DOHH2 (cell line): ENCODE results near the gene SAC3D1.

ENCODE experiments used
- CTCF ChIP-seq: fragments of 200-600 bp; sonication (generic); IDR thresholded peaks from one replicate; pipeline ENCODE4 v1.5.1; 2014; ENCODE audit warnings: antibody characterized with exemption, mild to moderate bottlenecking, low read depth, low read length; ENCODE audit not compliant: poor library complexity, severe bottlenecking
- EZH2phosphoT487 ChIP-seq: fragments of 200-600 bp; sonication (generic); IDR thresholded peaks from 2 replicates; pipeline ENCODE4 v1.6.1; 2017; ENCODE audit warnings: borderline replicate concordance, mild to moderate bottlenecking, antibody characterized with exemption, low read length, moderate library complexity, mixed read lengths

- no peak for TF ChIP-seq CTCF
- TF ChIP-seq EZH2phosphoT487 = no peak
Measured at GRCh38 chr11:65059959-65060824, 19.2 kb downstream of the SAC3D1 start.
